Measurements from ENCODE around the gene GAPDHS. TPM values are rescaled to one million over a fixed set of nuclear protein-coding genes. Genes with fewer than 3 reads are reported as not detected.

The GAPDHS gene
- total RNA-seq, 1 experiment from 2014 or later = not detected

DNA sequence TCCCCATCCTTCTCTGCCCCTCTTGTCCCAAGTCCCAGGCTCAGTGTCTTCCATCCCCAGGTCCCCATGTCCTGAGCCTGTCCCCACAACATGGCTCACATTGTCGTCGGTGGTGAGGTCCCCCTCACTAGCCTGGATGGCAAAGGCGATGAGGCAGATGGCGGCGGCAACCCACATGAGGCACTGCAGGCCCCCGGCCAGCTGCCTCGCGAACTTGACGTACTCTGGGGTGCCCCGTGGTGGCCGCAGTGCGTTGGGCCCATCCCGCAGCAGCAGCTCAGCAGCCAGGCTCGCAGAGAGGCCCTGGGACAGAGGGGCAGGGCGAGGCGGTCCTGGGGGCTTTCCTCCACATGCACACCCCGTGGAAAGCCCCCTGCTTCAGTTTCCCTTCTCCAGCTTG is 29.1 kb downstream of the GAPDHS start:
- H3K79me2 ChIP-seq (ENCODE audit: insufficient read depth, low read length) = no peaks in the 10 kb centered on the region
- H3K27me3 ChIP-seq (ENCODE audit: insufficient read depth, low read length) = no peaks in the 10 kb centered on the region
- H3K27ac ChIP-seq (ENCODE audit: low read depth, low read length) = no peak overlapping the region
- ATAC-seq (no peak), DNase-seq (ENCODE audit: low read depth, low spot score) (no peak)
- ChIA-PET CTCF (no interaction called here), POLR2A (no interaction called here), RAD21 (ENCODE audit: low non-redundant PET in 1 of 2, low total read pairs in 2 of 2, uncharacterized antibody in 2 of 2, unreplicated experiment in 2 of 2) (no interaction called here)
- no peaks in the 10 kb centered on the region for H3K9me2 ChIP-seq (ENCODE audit: insufficient read depth)
- intact Hi-C loops (cut with micrococcal nuclease) = no loop called here
- no peaks in the 10 kb centered on the region for H4K20me1 ChIP-seq (ENCODE audit: insufficient read depth)
- no peak overlapping the region for H3K9ac ChIP-seq (ENCODE audit: low read length)
- no peaks in the 10 kb centered on the region for H3K9me3 ChIP-seq (ENCODE audit: control insufficient read depth in 1 of 2, insufficient read depth in 1 of 2, low read depth in 1 of 2, low read length in 2 of 2)
- BruUV-seq (replicated peaks) = no TSS peak
- no peak overlapping the region for H3K4me3 ChIP-seq (replicated peaks in 1 of 2; ENCODE audit: low read depth in 1 of 2, low read length in 2 of 2)
- peaks cover 0 to 12% of the 10 kb centered on the region in 2 experiments; a peak in 1 of 4 replicates for H3K4me1 ChIP-seq (ENCODE audit: control insufficient read depth in 1 of 2, insufficient read depth in 2 of 2, low read length in 2 of 2)
- no peak overlapping the region for H2AFZ ChIP-seq (ENCODE audit: low read depth, low read length, poor library complexity, severe bottlenecking)
- no peak overlapping the region for H3K4me2 ChIP-seq (ENCODE audit: low read length)
- TF ChIP-seq, protein P1, sequence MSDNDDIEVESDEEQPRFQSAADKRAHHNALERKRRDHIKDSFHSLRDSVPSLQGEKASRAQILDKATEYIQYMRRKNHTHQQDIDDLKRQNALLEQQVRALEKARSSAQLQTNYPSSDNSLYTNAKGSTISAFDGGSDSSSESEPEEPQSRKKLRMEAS (IDR thresholded peaks at IDR 0.05) = no peak
- TF ChIP-seq POLR2AphosphoS5 (IDR thresholded peaks at IDR 0.05; ENCODE audit: low read depth, low read length) = no peak
- no peak for TF ChIP-seq EGR1 (IDR thresholded peaks at IDR 0.05; ENCODE audit: low read depth)
- no peak for TF ChIP-seq EZH2 (IDR thresholded peaks at IDR 0.05)
- no peak for TF ChIP-seq CBX3 (IDR thresholded peaks at IDR 0.05; ENCODE audit: low read depth)
- TF ChIP-seq ZNF274 (IDR thresholded peaks at IDR 0.05; ENCODE audit: low read depth, low read length) = no peak
- no peak for TF ChIP-seq YY1 (IDR thresholded peaks at IDR 0.05; ENCODE audit: extremely low read depth, insufficient replicate concordance, low read depth, low read length)
- no peak for TF ChIP-seq EZH2phosphoT487 (IDR thresholded peaks at IDR 0.05; ENCODE audit: borderline replicate concordance)
- TF ChIP-seq SIN3A (IDR thresholded peaks at IDR 0.05; ENCODE audit: low read depth) = no peak
- TF ChIP-seq POLR2A (IDR thresholded peaks at IDR 0.05; ENCODE audit: borderline replicate concordance, extremely low read depth, insufficient read depth, insufficient read length) = no peak
- no peak for TF ChIP-seq JUND (IDR thresholded peaks at IDR 0.05)
- TF ChIP-seq, protein P2, sequence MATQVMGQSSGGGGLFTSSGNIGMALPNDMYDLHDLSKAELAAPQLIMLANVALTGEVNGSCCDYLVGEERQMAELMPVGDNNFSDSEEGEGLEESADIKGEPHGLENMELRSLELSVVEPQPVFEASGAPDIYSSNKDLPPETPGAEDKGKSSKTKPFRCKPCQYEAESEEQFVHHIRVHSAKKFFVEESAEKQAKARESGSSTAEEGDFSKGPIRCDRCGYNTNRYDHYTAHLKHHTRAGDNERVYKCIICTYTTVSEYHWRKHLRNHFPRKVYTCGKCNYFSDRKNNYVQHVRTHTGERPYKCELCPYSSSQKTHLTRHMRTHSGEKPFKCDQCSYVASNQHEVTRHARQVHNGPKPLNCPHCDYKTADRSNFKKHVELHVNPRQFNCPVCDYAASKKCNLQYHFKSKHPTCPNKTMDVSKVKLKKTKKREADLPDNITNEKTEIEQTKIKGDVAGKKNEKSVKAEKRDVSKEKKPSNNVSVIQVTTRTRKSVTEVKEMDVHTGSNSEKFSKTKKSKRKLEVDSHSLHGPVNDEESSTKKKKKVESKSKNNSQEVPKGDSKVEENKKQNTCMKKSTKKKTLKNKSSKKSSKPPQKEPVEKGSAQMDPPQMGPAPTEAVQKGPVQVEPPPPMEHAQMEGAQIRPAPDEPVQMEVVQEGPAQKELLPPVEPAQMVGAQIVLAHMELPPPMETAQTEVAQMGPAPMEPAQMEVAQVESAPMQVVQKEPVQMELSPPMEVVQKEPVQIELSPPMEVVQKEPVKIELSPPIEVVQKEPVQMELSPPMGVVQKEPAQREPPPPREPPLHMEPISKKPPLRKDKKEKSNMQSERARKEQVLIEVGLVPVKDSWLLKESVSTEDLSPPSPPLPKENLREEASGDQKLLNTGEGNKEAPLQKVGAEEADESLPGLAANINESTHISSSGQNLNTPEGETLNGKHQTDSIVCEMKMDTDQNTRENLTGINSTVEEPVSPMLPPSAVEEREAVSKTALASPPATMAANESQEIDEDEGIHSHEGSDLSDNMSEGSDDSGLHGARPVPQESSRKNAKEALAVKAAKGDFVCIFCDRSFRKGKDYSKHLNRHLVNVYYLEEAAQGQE (IDR thresholded peaks at IDR 0.05; ENCODE audit: low read depth) = no peak
- no peak for TF ChIP-seq RAD21 (IDR thresholded peaks at IDR 0.05; ENCODE audit: low read depth)
- no peak for TF ChIP-seq SP1 (IDR thresholded peaks at IDR 0.05; ENCODE audit: low read depth)
- no peak for TF ChIP-seq ZBTB33 (IDR thresholded peaks at IDR 0.05; ENCODE audit: extremely low read depth, insufficient replicate concordance, low read length)
- no peak for TF ChIP-seq FOSL1 (IDR thresholded peaks at IDR 0.05; ENCODE audit: low read depth)
- TF ChIP-seq ATF3 (IDR thresholded peaks at IDR 0.05) = no peak
- H3K36me3 ChIP-seq (ENCODE audit: control insufficient read depth in 1 of 2, insufficient read depth in 2 of 2, low read length in 2 of 2) = no peaks in the 10 kb centered on the region
